ENCODE results near the gene ITPK1. TPM values are rescaled to one million over a fixed set of nuclear protein-coding genes. Genes with fewer than 3 reads are reported as not detected.

Gene ITPK1
- total RNA-seq, 1 experiment from 2014 or later = 183 TPM

GRCh38 chr14:93014058-93015023 is 101.4 kb downstream of the ITPK1 start:
- DNase-seq (ENCODE audit: extremely low read depth, low read depth) = no peak

GRCh38 chr14:93012951-93013719 is 102.6 kb downstream of the ITPK1 start:
- DNase-seq (ENCODE audit: extremely low read depth, low read depth) = no peak

GRCh38 chr14:93012506-93012905 is 103.2 kb downstream of the ITPK1 start:
- no peak for DNase-seq (ENCODE audit: extremely low read depth, low read depth)

GRCh38 chr14:93011650-93012325 is 103.9 kb downstream of the ITPK1 start:
- DNase-seq (ENCODE audit: extremely low read depth, low read depth) = no peak

- no peak for DNase-seq (ENCODE audit: extremely low read depth, low read depth)
Measured at GRCh38 chr14:93011141-93011529, 104.6 kb downstream of the ITPK1 start.

- no peak for DNase-seq (ENCODE audit: extremely low read depth, low read depth)
Measured at GRCh38 chr14:93010522-93011140, 105.1 kb downstream of the ITPK1 start.

- DNase-seq (ENCODE audit: extremely low read depth, low read depth) = no peak
Measured at GRCh38 chr14:93010130-93010499, 105.6 kb downstream of the ITPK1 start.

GRCh38 chr14:93009471-93010129 is 106.1 kb downstream of the ITPK1 start:
- DNase-seq (ENCODE audit: extremely low read depth, low read depth) = no peak

- no peak for DNase-seq (ENCODE audit: extremely low read depth, low read depth)
Measured at GRCh38 chr14:93008381-93008780, 107.3 kb downstream of the ITPK1 start.

GRCh38 chr14:93007225-93007997 is 108.3 kb downstream of the ITPK1 start:
- DNase-seq (ENCODE audit: extremely low read depth, low read depth) = no peak

GRCh38 chr14:93006567-93007051 is 109.1 kb downstream of the ITPK1 start:
- no peak for DNase-seq (ENCODE audit: extremely low read depth, low read depth)

- DNase-seq (ENCODE audit: extremely low read depth, low read depth) = no peak
Measured at GRCh38 chr14:93005838-93006237, 109.9 kb downstream of the ITPK1 start.

- DNase-seq (ENCODE audit: extremely low read depth, low read depth) = no peak
Measured at GRCh38 chr14:93005135-93005813, 110.5 kb downstream of the ITPK1 start.

- DNase-seq (ENCODE audit: extremely low read depth, low read depth) = no peak
Measured at GRCh38 chr14:93004699-93005082, 111.0 kb downstream of the ITPK1 start.

GRCh38 chr14:93003945-93004698 is 111.6 kb downstream of the ITPK1 start:
- DNase-seq (ENCODE audit: extremely low read depth, low read depth) = no peak

- DNase-seq (ENCODE audit: extremely low read depth, low read depth) = no peak
Measured at GRCh38 chr14:93002851-93003298, 112.8 kb downstream of the ITPK1 start.

GRCh38 chr14:93002049-93002448 is 113.7 kb downstream of the ITPK1 start:
- DNase-seq (ENCODE audit: extremely low read depth, low read depth) = no peak

GRCh38 chr14:92998946-92999345 is 116.8 kb downstream of the ITPK1 start:
- no peak for DNase-seq (ENCODE audit: extremely low read depth, low read depth)
